ENCODE measurements around the gene CXXC5. TPM values are rescaled to one million over a fixed set of nuclear protein-coding genes. Genes with fewer than 3 reads are reported as not detected.

Gene CXXC5
- total RNA-seq, 1 experiment from 2014 or later, result 97.2 TPM

GRCh38 chr5:139650689-139651042, 2.5 kb downstream of the CXXC5 start (continued):
- TF ChIP-seq PRDM15 (CRISPR knock-in tag; IDR thresholded peaks at IDR 0.05), result peak; percentile 38; the same call in 1 of the 2 replicates

DNA sequence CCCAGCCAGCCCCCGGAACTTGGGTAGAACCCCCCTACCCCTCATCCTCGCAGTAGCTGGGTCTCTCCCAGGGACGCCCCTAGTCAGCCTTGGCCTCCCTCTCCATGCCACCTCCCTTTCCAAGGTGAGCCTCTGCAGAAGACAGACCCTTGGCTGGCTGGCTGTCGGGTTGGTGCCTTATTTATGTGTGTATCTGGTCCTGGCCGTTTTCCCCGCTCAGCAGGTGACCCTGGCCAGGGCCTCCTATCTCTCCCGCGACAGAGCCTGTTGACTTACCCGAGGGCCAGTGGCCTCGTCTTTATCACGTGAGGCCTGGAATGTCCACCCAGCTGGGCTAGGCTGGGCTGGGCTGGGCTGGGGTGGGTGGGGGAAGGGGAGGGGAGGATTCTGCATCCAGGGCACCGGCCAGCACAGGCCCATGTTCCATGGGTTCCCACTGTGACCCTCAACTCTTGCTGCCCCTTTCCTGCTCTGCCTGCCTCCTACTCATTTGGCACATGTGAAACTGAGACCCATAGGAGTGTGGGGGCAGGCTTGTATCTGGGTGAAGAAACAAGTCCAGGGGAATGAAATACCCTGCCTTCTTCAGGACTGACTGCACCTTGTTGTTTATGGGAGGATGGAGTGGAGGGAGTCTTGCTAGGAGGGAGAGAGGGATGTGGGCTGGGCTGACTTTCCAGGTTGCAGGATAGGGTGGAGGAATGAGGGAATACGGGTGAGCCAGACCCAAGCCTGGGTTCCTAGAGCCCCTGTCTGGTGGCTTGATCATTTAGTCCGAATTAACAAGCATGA, 3.1 kb downstream of the CXXC5 start:
- peak overlapping the region; percentile 98 for H3K4me3 Mint-ChIP-seq
- no peaks in the 10 kb centered on the region for H3K36me3 Mint-ChIP-seq
- no peaks in the 10 kb centered on the region for H3K9me3 Mint-ChIP-seq
- peaks cover 7% of the 10 kb centered on the region for H3K27me3 Mint-ChIP-seq (ENCODE audit: low read depth)
- ChIA-PET POLR2A (interaction anchor here (0.7 to 3.2 kb wide), 7 partner anchors 9 to 60 kb away, joined by 3 to 22 read pairs (median 5); no protein-coding TSS in a partner anchor), CTCF (interaction anchor here (0.6 to 9.5 kb wide), 20 partner anchors 9 to 400 kb away, joined by 3 to 235 read pairs (median 5); no protein-coding TSS in a partner anchor)
- peak overlapping the region; percentile 96 for H3K27ac Mint-ChIP-seq
- peak; percentile 59 for DNase-seq (ENCODE audit: low spot score)
- ATAC-seq, result 0 out of 2 replicates have a peak, but pooled peaks have one; percentile 0
- peaks cover 61% of the 10 kb centered on the region for H3K4me1 Mint-ChIP-seq
- no peak for TF ChIP-seq ZNF416 (CRISPR knock-in tag; IDR thresholded peaks at IDR 0.05)
- TF ChIP-seq NFATC4 (CRISPR knock-in tag; IDR thresholded peaks at IDR 0.05), result no peak
- no peak for TF ChIP-seq CREB1 (CRISPR knock-in tag; IDR thresholded peaks at IDR 0.05)
- TF ChIP-seq JAZF1 (CRISPR knock-in tag; IDR thresholded peaks at IDR 0.05), result no peak
- TF ChIP-seq CBFB (CRISPR knock-in tag; IDR thresholded peaks at IDR 0.05; ENCODE audit: low read depth), result no peak
- no peak for TF ChIP-seq ZNF263 (CRISPR knock-in tag; IDR thresholded peaks at IDR 0.05; ENCODE audit: low read depth)
- no peak for TF ChIP-seq PRDM15 (CRISPR knock-in tag; IDR thresholded peaks at IDR 0.05)
- TF ChIP-seq CTCF (IDR thresholded peaks at IDR 0.05), result no peak
- peak; percentile 76 for TF ChIP-seq USF1 (CRISPR knock-in tag; IDR thresholded peaks at IDR 0.05)
- no peak for TF ChIP-seq ZNF512 (CRISPR knock-in tag; IDR thresholded peaks at IDR 0.05; ENCODE audit: borderline replicate concordance)
- TF ChIP-seq MAX (CRISPR knock-in tag; IDR thresholded peaks at IDR 0.05), result 0 out of 2 replicates have a peak, but pooled peaks have one; percentile 8
- TF ChIP-seq RORB (CRISPR knock-in tag; IDR thresholded peaks at IDR 0.05), result no peak
- TF ChIP-seq, protein P1, sequence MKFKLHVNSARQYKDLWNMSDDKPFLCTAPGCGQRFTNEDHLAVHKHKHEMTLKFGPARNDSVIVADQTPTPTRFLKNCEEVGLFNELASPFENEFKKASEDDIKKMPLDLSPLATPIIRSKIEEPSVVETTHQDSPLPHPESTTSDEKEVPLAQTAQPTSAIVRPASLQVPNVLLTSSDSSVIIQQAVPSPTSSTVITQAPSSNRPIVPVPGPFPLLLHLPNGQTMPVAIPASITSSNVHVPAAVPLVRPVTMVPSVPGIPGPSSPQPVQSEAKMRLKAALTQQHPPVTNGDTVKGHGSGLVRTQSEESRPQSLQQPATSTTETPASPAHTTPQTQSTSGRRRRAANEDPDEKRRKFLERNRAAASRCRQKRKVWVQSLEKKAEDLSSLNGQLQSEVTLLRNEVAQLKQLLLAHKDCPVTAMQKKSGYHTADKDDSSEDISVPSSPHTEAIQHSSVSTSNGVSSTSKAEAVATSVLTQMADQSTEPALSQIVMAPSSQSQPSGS (CRISPR knock-in tag; IDR thresholded peaks at IDR 0.05; ENCODE audit: borderline replicate concordance, low read depth), result no peak
- TF ChIP-seq ZMAT4 (CRISPR knock-in tag; IDR thresholded peaks at IDR 0.05), result no peak
- no peak for TF ChIP-seq NFYB (CRISPR knock-in tag; conservative IDR thresholded peaks at IDR 0.05; ENCODE audit: low read depth)
- no peak for TF ChIP-seq FOXP1 (CRISPR knock-in tag; IDR thresholded peaks at IDR 0.05; ENCODE audit: borderline replicate concordance)
- TF ChIP-seq, protein P2, sequence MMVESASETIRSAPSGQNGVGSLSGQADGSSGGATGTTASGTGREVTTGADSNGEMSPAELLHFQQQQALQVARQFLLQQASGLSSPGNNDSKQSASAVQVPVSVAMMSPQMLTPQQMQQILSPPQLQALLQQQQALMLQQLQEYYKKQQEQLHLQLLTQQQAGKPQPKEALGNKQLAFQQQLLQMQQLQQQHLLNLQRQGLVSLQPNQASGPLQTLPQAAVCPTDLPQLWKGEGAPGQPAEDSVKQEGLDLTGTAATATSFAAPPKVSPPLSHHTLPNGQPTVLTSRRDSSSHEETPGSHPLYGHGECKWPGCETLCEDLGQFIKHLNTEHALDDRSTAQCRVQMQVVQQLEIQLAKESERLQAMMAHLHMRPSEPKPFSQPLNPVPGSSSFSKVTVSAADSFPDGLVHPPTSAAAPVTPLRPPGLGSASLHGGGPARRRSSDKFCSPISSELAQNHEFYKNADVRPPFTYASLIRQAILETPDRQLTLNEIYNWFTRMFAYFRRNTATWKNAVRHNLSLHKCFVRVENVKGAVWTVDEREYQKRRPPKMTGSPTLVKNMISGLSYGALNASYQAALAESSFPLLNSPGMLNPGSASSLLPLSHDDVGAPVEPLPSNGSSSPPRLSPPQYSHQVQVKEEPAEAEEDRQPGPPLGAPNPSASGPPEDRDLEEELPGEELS (CRISPR knock-in tag; IDR thresholded peaks at IDR 0.05), result 0 out of 2 replicates have a peak, but pooled peaks have one; percentile 18
